ENCODE measurements around the gene SDHB.

SDHB gene

GRCh38 chr1:17005365-17005740 is 48.5 kb downstream of the SDHB start:
- peaks cover 17 to 28% of the 10 kb centered on the region in 2 donors for H3K36me3 Mint-ChIP-seq
- no peaks in the 10 kb centered on the region for H3K27me3 Mint-ChIP-seq
- DNase-seq (no peak), ATAC-seq (replicated peaks) (no peak)
- H3K4me3 Mint-ChIP-seq: no peak overlapping the region
- H3K9me3 Mint-ChIP-seq: no peaks in the 10 kb centered on the region
- no peak overlapping the region for H3K27ac Mint-ChIP-seq
- H3K4me1 Mint-ChIP-seq: peaks cover 9 to 11% of the 10 kb centered on the region in 2 donors

DNA sequence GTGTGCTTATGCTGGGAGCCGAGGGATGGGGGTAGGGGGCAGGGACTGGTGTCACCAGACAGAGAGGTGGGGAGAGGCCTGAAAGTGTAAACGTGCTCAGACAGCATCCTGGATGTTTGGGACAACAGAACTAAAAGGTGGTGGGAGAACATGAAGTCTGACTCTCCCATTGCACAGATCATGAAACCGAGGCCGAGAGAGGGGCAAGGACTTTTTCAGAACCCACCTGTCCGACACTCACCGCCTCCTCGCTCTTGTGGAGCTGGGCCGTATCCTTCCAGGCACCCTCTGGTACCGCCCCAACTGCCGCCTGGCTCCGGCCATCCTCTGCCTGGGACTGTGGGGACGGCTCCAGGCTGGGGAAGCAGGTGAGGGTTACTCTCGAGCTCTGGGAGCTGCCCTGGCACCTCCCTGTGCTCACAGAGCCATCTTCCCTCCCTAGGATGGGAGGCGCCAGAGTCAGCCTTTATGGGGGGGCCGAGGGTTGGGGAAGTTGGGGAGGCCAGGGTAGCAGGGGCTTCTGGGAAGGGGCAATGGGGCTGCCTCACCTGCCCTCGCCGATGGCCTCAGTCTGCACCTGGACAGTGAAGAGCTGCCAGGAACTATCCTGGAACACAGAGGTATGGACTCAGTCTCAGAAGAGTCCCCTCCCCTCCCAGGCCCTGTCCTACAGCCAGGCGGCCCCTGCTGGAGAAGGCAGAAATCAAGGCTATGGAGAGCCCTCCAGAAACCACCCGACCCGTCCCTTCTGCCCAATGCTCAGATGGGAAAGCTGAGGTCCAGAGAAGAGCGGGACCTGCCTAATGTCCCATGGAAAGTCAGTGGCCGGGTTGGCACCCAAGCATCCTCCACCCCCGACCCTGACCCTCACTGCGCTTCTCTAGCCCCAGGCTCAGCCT is 49.1 kb downstream of the SDHB start:
- no peaks in the 10 kb centered on the region for H3K27me3 Mint-ChIP-seq
- no peak overlapping the region for H3K27ac Mint-ChIP-seq
- no peak overlapping the region for H3K4me3 Mint-ChIP-seq
- H3K4me1 Mint-ChIP-seq: peaks cover 3 to 4% of the 10 kb centered on the region in 2 donors
- peaks cover 17 to 30% of the 10 kb centered on the region in 2 donors for H3K36me3 Mint-ChIP-seq
- H3K9me3 Mint-ChIP-seq: no peaks in the 10 kb centered on the region
- DNase-seq (no peak), ATAC-seq (replicated peaks) (no peak)

DNA sequence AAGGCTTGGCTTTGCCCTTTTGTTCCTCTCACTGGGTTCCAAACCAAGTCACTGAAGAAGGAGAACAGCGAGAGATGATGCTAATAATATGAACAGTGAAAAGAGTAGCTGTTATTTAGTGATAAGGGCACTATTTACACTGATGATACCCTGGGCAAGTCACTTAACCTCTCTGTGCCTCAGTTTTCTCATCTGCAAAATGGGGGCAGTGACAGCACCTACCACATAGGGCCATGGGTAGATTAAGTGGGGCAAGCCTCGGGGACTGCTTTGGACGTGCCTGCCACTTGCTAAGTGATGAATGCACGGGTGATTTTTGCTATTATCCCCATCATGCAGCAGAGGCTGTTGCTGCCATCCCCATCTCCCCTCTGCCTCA is 51.3 kb downstream of the SDHB start:
- Mint-ChIP-seq H3K27ac (no peak overlapping the region), H3K4me3 (no peak overlapping the region), H3K4me1 (no peaks in the 10 kb centered on the region), H3K27me3 (no peaks in the 10 kb centered on the region), H3K36me3 (peaks cover 30 to 46% of the 10 kb centered on the region in 2 donors), H3K9me3 (no peaks in the 10 kb centered on the region)
- DNase-seq (no peak), ATAC-seq (replicated peaks) (no peak)

DNA sequence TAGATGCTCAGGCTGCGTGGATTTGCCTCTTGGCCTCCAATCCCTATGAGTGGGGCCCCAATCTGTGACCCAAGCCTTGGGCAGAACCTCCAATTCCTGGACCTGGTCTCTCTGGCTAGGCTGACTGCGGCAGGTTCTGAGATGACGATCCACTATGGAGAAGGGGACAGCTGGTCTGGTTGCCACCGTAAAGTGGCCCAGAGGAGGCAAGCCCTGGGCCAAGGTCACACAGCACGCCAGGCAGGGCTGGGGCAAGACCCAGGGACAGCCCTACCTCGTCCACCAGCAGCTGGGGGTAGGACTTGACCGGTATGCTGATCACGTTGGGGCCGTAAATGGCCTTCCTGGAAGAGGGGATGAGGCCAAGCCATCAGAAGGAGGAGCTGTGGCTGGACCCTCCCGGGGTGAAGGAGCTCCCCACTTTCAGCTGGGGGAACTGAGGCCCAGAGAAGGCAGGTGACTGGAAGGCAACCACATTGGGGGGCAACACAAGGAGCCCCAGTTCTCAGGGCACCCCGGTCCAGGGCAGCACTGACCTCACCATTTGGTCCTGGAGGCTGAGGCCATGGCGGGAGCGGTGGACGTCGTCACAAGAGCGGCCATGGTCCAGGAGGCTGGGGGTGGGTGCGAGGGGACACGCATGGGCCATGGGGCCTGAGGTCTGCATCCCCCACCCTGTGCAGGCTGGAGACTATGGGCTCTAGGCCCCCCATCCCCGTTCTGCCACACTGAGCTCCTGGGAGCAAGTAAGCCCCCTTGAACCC is 51.9 kb downstream of the SDHB start:
- Mint-ChIP-seq H3K4me3 (no peak overlapping the region), H3K9me3 (no peaks in the 10 kb centered on the region), H3K36me3 (peaks cover 30 to 46% of the 10 kb centered on the region in 2 donors), H3K27ac (no peak overlapping the region), H3K27me3 (no peaks in the 10 kb centered on the region), H3K4me1 (no peaks in the 10 kb centered on the region)
- no peak for DNase-seq
- ATAC-seq (replicated peaks): no peak

DNA sequence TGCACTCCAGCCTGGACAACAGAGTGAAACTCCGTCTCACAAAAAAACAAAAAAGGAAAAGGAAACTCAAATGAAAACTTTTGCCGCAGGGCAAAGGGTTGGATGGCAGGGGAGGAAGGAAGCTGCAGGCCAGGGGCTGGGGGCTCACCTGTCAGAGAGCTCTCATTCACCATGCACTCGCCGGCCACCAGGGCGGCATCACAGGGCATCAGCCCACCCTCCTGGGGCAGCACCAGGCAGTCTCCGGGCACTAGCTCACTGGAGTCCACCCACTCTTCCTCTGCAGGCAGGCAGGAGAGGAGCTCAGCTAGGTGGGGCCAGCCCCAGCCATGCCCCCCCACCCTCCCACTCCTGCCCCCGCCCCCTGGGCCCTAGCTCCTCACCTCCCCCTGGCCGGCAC is 54.0 kb downstream of the SDHB start:
- no peaks in the 10 kb centered on the region for H3K4me1 Mint-ChIP-seq
- H3K36me3 Mint-ChIP-seq: peaks cover 40 to 59% of the 10 kb centered on the region in 2 donors
- no peak overlapping the region for H3K4me3 Mint-ChIP-seq
- no peak for DNase-seq
- H3K27me3 Mint-ChIP-seq: no peaks in the 10 kb centered on the region
- H3K9me3 Mint-ChIP-seq: no peaks in the 10 kb centered on the region
- no peak overlapping the region for H3K27ac Mint-ChIP-seq
- ATAC-seq (replicated peaks): no peak

GRCh38 chr1:16998589-16998988 is 55.2 kb downstream of the SDHB start:
- peaks cover 36 to 51% of the 10 kb centered on the region in 2 donors for H3K36me3 Mint-ChIP-seq
- no peak overlapping the region for H3K4me3 Mint-ChIP-seq
- ATAC-seq (replicated peaks) (no peak), DNase-seq (no peak)
- no peaks in the 10 kb centered on the region for H3K27me3 Mint-ChIP-seq
- H3K9me3 Mint-ChIP-seq: no peaks in the 10 kb centered on the region
- no peak overlapping the region for H3K27ac Mint-ChIP-seq
- H3K4me1 Mint-ChIP-seq: no peaks in the 10 kb centered on the region

DNA sequence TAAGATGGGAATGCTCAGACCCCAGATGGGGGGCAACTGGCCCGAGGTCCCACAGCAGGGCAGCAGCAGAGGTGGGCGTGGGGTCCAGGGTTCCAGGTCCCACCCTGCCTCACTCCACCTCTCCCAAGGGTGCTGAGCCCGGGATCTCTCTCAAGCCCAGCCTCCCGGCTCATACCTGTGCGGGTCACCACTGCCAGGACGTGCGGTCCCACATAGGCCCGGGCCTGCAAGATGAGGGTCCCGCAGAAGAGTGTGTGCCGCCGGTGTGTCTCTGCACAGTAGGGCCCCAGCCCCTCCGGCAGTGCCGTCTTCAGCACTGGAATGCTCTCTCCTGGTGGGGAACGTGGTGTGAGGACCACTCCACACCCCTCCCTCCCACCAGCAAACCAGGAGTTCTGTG is 57.0 kb downstream of the SDHB start:
- DNase-seq: no peak
- H3K27ac Mint-ChIP-seq: no peak overlapping the region
- H3K4me1 Mint-ChIP-seq: no peaks in the 10 kb centered on the region
- H3K9me3 Mint-ChIP-seq: no peaks in the 10 kb centered on the region
- H3K27me3 Mint-ChIP-seq: no peaks in the 10 kb centered on the region
- H3K36me3 Mint-ChIP-seq: peaks cover 32 to 41% of the 10 kb centered on the region in 2 donors
- no peak overlapping the region for H3K4me3 Mint-ChIP-seq
- ATAC-seq (replicated peaks): no peak

GRCh38 chr1:16993521-16994038 is 60.3 kb downstream of the SDHB start:
- H3K9me3 Mint-ChIP-seq: no peaks in the 10 kb centered on the region
- no peaks in the 10 kb centered on the region for H3K4me1 Mint-ChIP-seq
- no peaks in the 10 kb centered on the region for H3K27me3 Mint-ChIP-seq
- no peak overlapping the region for H3K4me3 Mint-ChIP-seq
- H3K27ac Mint-ChIP-seq: no peak overlapping the region
- no peak for DNase-seq
- H3K36me3 Mint-ChIP-seq: peaks cover 31 to 32% of the 10 kb centered on the region in 2 donors
- no peak for ATAC-seq (replicated peaks)

- Mint-ChIP-seq H3K9me3 (no peaks in the 10 kb centered on the region), H3K4me1 (no peaks in the 10 kb centered on the region), H3K27me3 (no peaks in the 10 kb centered on the region), H3K27ac (no peak overlapping the region), H3K4me3 (no peak overlapping the region), H3K36me3 (peaks cover 23 to 30% of the 10 kb centered on the region in 2 donors)
- ATAC-seq (replicated peaks) (no peak), DNase-seq (no peak)
These were observed 61.2 kb downstream of the SDHB start for GRCh38 chr1:16992675-16993074.

- peaks cover 24 to 36% of the 10 kb centered on the region in 2 donors for H3K36me3 Mint-ChIP-seq
- ATAC-seq (replicated peaks) (no peak), DNase-seq (no peak)
- no peak overlapping the region for H3K4me3 Mint-ChIP-seq
- H3K27me3 Mint-ChIP-seq: no peaks in the 10 kb centered on the region
- no peaks in the 10 kb centered on the region for H3K9me3 Mint-ChIP-seq
- peak overlapping the region; percentile 47 for H3K27ac Mint-ChIP-seq
- H3K4me1 Mint-ChIP-seq: no peaks in the 10 kb centered on the region
These were observed 61.7 kb downstream of the SDHB start for GRCh38 chr1:16992102-16992501.

- DNase-seq (no peak), ATAC-seq (replicated peaks) (no peak)
- no peaks in the 10 kb centered on the region for H3K4me1 Mint-ChIP-seq
- H3K36me3 Mint-ChIP-seq: peaks cover 24 to 41% of the 10 kb centered on the region in 2 donors
- H3K27me3 Mint-ChIP-seq: no peaks in the 10 kb centered on the region
- H3K9me3 Mint-ChIP-seq: no peaks in the 10 kb centered on the region
- H3K4me3 Mint-ChIP-seq: no peak overlapping the region
- no peak overlapping the region for H3K27ac Mint-ChIP-seq
These were observed 62.3 kb downstream of the SDHB start for GRCh38 chr1:16991571-16991970.

GRCh38 chr1:16989676-16990391 is 64.0 kb downstream of the SDHB start:
- DNase-seq (no peak), ATAC-seq (replicated peaks) (no peak)
- H3K4me3 Mint-ChIP-seq: no peak overlapping the region
- no peaks in the 10 kb centered on the region for H3K27me3 Mint-ChIP-seq
- H3K36me3 Mint-ChIP-seq: peaks cover 22 to 38% of the 10 kb centered on the region in 2 donors
- no peaks in the 10 kb centered on the region for H3K9me3 Mint-ChIP-seq
- H3K27ac Mint-ChIP-seq: no peak overlapping the region
- H3K4me1 Mint-ChIP-seq: no peaks in the 10 kb centered on the region

DNA sequence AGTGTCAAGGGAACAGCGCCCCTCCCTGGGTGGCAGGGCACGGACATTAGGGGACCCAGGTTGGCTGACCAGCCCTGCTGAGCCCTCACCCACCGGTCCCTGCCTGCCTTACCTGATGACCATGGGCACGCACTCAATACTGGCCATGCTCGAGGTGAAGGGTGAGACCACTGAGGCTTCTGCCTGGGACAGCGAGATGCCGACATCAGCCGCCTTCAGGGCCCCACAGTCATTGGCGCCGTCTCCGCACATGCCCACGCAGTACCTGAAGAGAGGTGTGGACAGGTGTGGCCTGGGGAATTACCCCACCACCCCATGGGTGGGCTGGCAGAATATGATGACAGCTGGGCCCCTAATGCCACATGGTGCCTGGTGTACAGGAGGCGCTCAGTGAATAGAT is 65.6 kb downstream of the SDHB start:
- ATAC-seq (replicated peaks) (no peak), DNase-seq (no peak)
- Mint-ChIP-seq H3K27me3 (peaks cover 3% of the 10 kb centered on the region in 2 donors), H3K36me3 (peaks cover 21 to 37% of the 10 kb centered on the region in 2 donors), H3K4me3 (no peak overlapping the region), H3K27ac (no peak overlapping the region), H3K9me3 (no peaks in the 10 kb centered on the region), H3K4me1 (no peaks in the 10 kb centered on the region)

DNA sequence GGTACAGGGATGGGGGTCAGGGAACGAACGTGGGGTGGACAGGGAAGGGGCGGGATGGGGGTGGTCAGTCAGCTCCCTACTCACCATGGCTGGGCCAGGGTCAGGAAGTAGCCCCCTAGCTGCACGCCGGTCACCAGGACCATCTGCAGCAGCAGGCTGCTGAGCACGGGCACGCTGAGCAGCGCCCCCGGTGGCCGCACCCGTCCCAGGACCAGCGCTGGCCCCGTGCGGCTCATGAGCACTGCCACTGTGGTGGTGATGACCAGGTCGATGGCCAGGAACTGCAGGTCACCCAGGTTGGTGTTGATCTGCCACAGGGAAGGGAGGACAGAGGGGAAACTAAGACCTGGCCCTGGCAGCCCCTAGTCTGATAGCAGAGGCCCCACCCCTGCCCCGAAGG is 66.9 kb downstream of the SDHB start:
- H3K4me1 Mint-ChIP-seq: no peaks in the 10 kb centered on the region
- H3K27ac Mint-ChIP-seq: no peak overlapping the region
- DNase-seq: no peak
- no peaks in the 10 kb centered on the region for H3K9me3 Mint-ChIP-seq
- peaks cover 7 to 11% of the 10 kb centered on the region in 2 donors for H3K27me3 Mint-ChIP-seq
- H3K36me3 Mint-ChIP-seq: peaks cover 21 to 37% of the 10 kb centered on the region in 2 donors
- H3K4me3 Mint-ChIP-seq: no peak overlapping the region
- no peak for ATAC-seq (replicated peaks)

Data from stimulated activated naive B cell treated with anti-CD40 and anti-IgM and Interleukin-4, amounts not matched to agents 10 μg/mL and 1 μg/mL and 100 μg/mL, for 72 hours (primary cell).